ENCODE data around the gene KCNQ5. TPM values are rescaled to one million over a fixed set of nuclear protein-coding genes. Genes with fewer than 3 reads are reported as not detected.

The KCNQ5 gene
- total RNA-seq, 1 donor from 2014 or later, result 10.1 TPM

DNA sequence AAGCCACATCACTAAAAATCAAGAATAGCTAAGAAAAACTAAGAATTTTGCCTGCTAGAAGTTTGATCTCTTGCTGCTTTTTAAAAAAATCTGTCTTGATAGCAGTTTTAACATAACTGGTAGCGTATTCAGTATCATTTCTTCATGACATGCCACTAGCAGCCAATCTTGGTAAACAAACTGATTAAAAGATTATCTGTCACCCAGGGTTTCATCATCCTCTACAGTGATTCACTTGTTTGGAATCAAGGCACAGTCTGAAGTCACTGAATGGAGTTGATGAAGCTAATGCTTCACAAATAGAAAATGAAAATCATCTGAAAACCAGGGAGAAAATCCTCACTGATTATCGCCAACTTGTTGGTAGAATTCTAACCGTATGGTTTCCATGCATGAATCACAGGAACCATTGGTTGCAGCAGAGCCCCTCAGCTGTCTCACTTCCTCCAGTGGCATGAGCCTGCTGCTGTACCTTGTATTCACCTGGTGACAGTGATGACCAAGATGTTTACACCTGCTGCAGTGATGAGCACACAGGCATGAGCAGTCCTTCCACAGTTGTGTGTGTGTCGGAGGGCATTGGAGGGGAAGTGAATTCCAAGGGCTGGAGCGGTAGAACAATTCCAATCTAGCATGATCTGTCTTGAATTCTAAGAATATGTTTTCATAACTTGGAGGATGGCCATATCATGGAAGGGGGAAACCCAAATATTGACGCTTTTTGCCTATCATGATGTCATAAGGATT is 328.4 kb downstream of the KCNQ5 start:
- no peak for ATAC-seq (ENCODE audit: low read depth)
- Mint-ChIP-seq H3K9me3 (no peaks in the 10 kb centered on the region), H3K4me3 (no peak overlapping the region), H3K27ac (no peak overlapping the region), H3K4me1 (no peaks in the 10 kb centered on the region), H3K36me3 (ENCODE audit: low read depth) (no peaks in the 10 kb centered on the region), H3K27me3 (no peaks in the 10 kb centered on the region)
- ChIA-PET CTCF (no interaction called here), POLR2A (no interaction called here)
- intact Hi-C loops (cut with micrococcal nuclease), result no loop called here
- DNase-seq, result no peak
- TF ChIP-seq, protein P1, sequence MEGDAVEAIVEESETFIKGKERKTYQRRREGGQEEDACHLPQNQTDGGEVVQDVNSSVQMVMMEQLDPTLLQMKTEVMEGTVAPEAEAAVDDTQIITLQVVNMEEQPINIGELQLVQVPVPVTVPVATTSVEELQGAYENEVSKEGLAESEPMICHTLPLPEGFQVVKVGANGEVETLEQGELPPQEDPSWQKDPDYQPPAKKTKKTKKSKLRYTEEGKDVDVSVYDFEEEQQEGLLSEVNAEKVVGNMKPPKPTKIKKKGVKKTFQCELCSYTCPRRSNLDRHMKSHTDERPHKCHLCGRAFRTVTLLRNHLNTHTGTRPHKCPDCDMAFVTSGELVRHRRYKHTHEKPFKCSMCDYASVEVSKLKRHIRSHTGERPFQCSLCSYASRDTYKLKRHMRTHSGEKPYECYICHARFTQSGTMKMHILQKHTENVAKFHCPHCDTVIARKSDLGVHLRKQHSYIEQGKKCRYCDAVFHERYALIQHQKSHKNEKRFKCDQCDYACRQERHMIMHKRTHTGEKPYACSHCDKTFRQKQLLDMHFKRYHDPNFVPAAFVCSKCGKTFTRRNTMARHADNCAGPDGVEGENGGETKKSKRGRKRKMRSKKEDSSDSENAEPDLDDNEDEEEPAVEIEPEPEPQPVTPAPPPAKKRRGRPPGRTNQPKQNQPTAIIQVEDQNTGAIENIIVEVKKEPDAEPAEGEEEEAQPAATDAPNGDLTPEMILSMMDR (IDR thresholded peaks at IDR 0.05), result no peak

DNA sequence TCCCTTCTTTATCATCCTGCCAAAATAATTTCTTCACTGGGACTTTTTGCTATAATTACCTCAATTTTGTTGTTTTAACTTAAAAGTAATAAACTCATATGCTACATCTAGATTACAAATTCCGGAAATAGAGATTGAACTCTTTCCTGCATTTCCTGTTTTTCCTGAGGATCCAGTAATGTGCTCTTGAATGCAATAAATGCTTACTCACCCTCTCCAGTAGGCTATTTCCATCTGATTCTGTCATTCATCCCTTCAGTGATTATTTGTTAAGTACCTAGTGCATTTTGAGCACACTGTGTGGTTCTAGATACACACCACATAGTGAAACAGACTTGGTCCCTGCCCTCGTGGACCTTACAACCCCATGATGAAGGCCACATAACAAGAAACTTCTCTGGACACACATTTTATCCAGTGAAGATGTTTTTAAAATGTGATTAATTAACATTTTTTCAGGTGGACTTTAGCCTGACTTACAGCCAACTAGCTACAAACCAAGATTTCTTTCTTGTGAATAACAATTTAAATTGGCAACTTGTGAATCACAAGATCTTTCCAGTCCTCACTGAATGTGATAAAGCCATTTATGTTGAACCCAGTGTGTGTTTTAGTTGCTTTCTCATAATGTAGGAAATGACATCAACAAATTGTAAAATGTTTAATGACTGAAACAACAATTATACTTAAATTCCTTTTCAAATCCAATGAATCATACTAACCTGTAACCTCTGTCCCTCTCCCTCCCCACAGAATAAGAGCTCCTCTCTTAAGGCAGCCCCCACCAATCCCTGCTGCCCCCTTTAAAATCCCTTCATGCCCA is 331.2 kb downstream of the KCNQ5 start:
- ChIA-PET CTCF (no interaction called here), POLR2A (no interaction called here)
- ATAC-seq (ENCODE audit: low read depth), result no peak
- no peak overlapping the region for H3K4me3 Mint-ChIP-seq
- TF ChIP-seq, protein P1 (IDR thresholded peaks at IDR 0.05), result no peak
- no peak overlapping the region for H3K27ac Mint-ChIP-seq
- H3K36me3 Mint-ChIP-seq (ENCODE audit: low read depth), result no peaks in the 10 kb centered on the region
- intact Hi-C loops (cut with micrococcal nuclease), result no loop called here
- H3K4me1 Mint-ChIP-seq, result peaks cover 5% of the 10 kb centered on the region
- no peak for DNase-seq
- no peaks in the 10 kb centered on the region for H3K9me3 Mint-ChIP-seq
- no peaks in the 10 kb centered on the region for H3K27me3 Mint-ChIP-seq

DNA sequence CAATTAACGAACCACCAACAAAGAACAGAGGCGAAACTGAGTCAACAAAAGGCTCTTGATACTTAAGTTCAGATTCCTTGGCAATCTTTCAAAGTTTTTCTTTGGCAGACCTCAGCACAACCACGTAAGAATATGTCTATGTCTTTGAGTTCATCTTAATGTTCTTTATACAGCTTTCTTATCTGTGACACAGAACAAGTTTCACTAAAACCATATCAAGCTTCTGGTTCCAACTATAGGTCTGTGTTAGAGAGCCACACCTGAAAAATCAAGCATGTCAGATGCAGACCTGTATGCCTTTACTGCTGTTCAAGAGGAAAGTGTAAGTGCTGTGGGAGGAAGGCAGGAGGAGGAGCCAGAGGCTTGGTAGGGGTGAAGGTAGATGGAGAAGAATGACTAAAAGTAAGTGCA is 332.1 kb downstream of the KCNQ5 start:
- ATAC-seq (ENCODE audit: low read depth), result no peak
- no peak for DNase-seq
- Mint-ChIP-seq H3K4me3 (no peak overlapping the region), H3K9me3 (no peaks in the 10 kb centered on the region), H3K36me3 (ENCODE audit: low read depth) (no peaks in the 10 kb centered on the region), H3K27me3 (no peaks in the 10 kb centered on the region), H3K27ac (no peak overlapping the region), H3K4me1 (peaks cover 5% of the 10 kb centered on the region)
- CTCF ChIA-PET, result no interaction called here
- TF ChIP-seq, protein P1 (IDR thresholded peaks at IDR 0.05), result no peak
- intact Hi-C loops (cut with micrococcal nuclease), result no loop called here
- POLR2A ChIA-PET, result no interaction called here

DNA sequence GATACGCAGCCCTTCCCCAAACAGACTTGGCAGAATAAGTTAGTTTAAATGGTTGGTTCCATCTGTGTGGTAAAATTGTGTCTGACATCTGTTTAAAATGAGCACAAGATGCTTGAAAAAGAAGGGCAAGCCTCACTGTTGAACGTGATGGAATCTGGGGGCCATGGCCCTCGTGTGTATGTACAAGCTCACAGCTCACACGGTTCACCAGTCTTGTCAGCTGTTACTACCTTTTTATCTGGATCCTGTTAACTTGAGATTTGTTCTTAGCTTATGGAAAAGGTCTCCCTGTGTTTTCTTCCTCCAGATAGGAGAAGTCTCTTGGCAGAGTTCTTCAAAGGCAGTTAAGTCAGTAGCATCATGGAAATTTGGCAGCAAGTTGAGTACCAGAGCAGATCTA is 332.9 kb downstream of the KCNQ5 start:
- DNase-seq (no peak), ATAC-seq (ENCODE audit: low read depth) (no peak)
- no peaks in the 10 kb centered on the region for H3K9me3 Mint-ChIP-seq
- ChIA-PET POLR2A (no interaction called here), CTCF (no interaction called here)
- no peak overlapping the region for H3K27ac Mint-ChIP-seq
- no peak overlapping the region for H3K4me3 Mint-ChIP-seq
- H3K36me3 Mint-ChIP-seq (ENCODE audit: low read depth), result no peaks in the 10 kb centered on the region
- intact Hi-C loops (cut with micrococcal nuclease), result no loop called here
- TF ChIP-seq, protein P1 (IDR thresholded peaks at IDR 0.05), result no peak
- no peaks in the 10 kb centered on the region for H3K27me3 Mint-ChIP-seq
- peaks cover 5% of the 10 kb centered on the region for H3K4me1 Mint-ChIP-seq

DNA sequence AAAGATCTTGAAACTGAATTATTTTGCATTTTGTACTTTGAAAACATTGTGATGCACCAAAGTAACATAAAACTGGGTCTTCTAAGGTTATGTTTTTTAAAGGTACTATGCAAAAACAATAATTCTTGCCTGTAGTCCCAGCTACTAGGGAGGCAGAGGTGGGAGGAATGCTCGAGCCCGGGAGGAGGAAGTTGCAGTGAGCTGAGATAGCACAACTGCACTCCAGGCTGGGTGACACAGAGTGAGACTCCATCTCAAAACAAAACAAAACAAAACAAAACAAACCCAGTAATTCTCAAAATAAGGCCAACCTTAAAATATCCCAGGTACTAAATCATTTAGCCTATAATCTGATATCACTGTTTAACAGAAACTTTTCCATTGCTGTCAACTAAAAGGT is 333.8 kb downstream of the KCNQ5 start:
- Mint-ChIP-seq H3K4me3 (no peak overlapping the region), H3K36me3 (ENCODE audit: low read depth) (no peaks in the 10 kb centered on the region), H3K27me3 (no peaks in the 10 kb centered on the region), H3K9me3 (no peaks in the 10 kb centered on the region), H3K4me1 (peaks cover 5% of the 10 kb centered on the region), H3K27ac (no peak overlapping the region)
- DNase-seq (no peak), ATAC-seq (ENCODE audit: low read depth) (no peak)
- ChIA-PET POLR2A (no interaction called here), CTCF (no interaction called here)
- intact Hi-C loops (cut with micrococcal nuclease), result no loop called here
- TF ChIP-seq, protein P1 (IDR thresholded peaks at IDR 0.05), result no peak

Measured in activated B cell treated with CpG ODN at 0.5 μM for 24 hours (primary cell).